HG03520 (cell line): Measurements from ENCODE around the gene RADIL.

Experiments used
- ATAC-seq: cut with Tn5 transposase; IDR thresholded peaks from one replicate; pipeline ENCODE4 v1.9.1; 2021; ENCODE audit warnings: mild to moderate bottlenecking, moderate library complexity; ENCODE audit not compliant: unreplicated experiment

RADIL gene

DNA sequence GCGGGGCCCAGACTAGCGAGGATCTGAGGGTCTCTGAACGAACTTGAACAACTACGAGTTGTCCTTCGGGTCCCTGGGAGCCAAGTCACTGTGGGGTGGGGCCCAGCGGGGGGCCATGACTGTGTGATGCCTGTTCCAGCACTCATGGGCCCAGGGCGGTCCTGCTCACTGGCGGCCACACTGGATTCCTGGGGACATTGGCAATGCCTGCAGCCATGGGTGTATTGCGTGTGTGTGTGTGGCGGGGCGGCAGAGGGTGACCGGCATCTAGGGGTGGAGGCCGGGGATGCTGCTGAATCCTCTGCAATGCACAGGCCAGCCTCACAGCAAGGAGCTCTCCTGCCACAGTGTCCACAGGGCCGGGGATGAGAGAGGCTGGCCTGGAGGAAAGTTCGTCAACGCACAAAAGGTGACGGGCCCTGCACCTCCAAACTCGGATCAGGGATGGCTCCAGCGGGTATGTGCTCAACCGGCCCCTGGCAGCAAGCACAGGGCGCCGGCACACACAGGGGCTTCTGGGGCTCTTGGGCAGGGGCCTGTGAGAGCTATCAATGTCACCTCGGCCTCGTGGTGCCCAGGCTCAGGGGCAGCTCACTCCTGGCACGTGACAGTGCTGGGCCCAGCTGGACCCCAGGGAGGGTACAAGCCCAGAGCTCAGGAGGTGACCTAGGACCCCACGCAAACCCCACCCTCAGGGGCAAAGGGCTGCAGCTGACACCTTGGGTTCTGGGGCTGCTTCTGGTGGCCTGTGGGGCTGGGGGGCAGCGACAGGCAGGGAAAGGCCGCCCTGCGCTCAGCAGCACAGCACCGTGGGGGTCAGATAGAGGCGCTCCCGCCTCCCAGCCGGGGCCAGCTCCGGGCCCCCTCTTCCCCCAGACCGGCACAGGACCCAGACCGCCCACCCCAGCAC is 49.6 kb downstream of the RADIL start:
- ATAC-seq, result no peak

DNA sequence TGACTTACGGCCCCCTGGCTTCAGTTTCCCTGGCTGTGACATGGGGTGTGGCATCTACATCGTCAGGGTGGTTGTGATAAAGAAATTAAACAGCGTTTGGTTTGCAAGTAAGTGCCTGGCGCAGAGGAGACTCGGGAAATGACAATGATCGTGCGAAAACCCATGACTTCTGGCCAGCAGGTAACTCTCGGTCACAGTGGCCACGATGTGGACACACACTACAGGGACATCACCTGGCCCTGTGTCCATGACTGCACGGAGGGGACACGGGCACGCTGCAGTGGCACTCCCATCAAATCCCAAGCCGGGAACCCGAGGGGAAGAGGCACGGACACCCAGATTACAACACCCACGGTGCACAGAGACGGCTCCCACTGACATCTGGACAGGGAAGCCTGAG is 50.3 kb downstream of the RADIL start:
- no peak for ATAC-seq

DNA sequence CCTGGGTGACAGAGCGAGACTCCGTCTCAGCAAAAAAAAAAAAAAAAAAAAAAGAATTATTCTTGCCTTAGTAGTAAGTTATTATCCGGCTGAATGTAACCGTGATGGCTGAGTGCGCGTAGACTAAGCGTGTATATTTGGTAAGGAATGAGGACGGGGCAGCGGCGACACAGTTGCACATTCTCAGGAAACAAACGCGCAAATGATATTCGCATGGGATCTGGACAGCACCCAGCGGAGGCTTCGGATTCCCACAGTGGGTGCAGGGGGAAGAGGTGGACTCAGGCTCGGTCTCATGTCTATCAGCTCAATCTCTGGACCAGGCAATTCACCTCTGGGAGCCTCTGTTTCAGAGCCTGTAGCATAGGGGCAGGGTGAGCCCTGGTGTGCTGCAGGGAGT is 50.8 kb downstream of the RADIL start:
- no peak for ATAC-seq

DNA sequence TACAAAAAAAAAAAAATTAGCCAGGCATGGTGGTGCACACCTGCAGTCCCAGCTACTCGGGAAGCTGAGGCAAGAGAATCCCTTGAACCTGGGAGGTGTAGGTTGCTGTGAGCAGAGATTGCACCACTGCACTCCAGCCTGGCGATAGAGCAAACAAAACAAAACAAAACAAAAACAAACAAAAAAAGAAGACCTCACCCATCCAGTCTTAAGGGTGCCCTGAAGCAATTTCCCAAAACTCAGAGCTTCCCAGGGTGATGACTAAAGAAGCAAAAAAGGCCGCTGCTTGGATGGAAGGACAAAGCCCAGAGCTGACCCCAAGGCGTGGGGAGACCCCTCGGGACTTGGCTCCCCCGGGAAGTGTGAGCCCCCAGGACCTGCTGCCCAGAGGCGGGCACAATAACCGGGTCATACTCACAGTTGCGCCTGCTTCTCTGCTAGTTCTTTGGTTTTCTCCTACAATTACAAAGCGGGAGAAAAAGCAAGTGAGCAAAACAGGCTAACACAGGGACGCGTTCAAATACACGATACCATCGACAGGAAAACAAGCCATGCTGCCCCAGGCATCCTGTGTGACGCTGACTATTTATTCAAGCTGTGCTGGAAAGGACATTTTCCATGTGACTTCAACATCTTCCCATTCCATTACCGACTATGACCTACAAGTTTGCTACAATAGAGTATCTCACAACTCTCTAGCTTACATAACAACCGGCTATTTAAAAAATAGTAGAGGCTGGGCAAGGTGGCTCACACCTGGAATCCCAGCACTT is 51.6 kb downstream of the RADIL start:
- no peak for ATAC-seq

DNA sequence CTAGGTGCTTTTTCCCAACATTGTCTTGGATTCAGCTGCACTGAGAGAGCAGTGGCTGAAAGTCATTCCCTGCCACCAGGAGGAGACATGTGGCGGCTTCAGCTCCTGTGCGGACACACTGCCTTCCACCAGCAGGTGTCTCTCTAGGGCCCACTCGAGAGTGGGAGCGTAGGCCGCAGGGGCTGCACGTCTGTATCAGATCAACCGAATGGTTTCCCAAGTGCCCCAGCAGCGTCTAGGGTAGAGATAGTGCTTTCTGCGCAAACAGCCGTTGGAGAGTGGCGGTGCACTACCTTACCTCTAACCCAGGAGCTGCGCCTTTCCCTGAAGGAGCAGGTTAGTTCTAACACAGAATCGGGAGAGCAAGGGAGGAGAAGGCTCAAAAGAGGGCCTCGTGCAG is 53.3 kb downstream of the RADIL start:
- peak; percentile 63 for ATAC-seq

DNA sequence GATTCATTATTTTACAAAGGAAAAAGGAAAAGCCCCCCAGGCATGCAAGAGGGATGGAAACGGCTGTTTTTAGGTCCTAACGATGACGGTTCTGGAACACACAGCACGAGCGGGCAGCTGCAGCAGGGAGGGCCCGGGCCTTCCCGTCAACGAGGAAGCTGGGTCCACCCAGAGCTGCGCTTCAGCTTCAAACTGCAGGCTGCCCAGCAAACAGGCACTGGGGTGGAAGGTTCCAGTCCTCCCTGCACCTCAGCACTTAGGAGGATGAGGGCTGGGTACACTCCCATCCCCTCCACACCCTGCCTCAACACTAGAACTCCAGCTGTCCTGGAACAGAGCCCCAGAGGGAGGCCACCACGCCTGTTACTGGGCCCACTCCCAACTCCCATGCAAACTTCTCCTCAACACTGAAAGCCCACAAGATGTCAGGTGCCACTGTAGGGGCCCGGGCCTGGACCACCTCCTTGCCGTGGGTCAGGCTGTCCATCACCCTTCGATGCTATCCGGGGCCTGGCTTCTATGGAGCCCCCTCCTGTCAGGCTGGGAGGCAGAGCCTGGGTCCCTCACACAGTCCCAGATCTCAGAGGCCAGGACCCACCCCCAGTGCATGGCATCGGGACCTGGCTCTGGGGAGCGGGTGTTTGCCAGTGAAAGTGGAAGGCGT is 54.7 kb downstream of the RADIL start:
- no peak for ATAC-seq

DNA sequence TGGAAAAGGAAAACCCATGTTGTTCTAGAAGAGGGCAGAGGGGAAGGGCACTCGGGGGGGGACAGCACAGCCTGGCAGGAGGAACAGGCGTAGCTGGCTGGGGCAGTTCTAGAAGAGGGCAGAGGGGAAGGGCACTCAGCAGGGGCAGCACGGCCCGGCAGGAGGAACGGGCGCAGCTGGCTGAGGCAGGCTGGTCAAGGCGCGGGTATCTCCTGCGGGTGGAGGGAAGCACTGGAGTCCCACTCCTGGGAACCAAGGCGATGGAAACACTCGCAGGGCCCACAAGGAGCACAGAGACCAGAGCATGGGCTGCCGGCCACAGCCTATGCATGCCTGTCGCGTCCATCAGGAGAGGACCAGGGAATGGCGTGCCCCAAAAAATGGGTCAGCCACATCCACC is 58.4 kb downstream of the RADIL start:
- no peak for ATAC-seq

DNA sequence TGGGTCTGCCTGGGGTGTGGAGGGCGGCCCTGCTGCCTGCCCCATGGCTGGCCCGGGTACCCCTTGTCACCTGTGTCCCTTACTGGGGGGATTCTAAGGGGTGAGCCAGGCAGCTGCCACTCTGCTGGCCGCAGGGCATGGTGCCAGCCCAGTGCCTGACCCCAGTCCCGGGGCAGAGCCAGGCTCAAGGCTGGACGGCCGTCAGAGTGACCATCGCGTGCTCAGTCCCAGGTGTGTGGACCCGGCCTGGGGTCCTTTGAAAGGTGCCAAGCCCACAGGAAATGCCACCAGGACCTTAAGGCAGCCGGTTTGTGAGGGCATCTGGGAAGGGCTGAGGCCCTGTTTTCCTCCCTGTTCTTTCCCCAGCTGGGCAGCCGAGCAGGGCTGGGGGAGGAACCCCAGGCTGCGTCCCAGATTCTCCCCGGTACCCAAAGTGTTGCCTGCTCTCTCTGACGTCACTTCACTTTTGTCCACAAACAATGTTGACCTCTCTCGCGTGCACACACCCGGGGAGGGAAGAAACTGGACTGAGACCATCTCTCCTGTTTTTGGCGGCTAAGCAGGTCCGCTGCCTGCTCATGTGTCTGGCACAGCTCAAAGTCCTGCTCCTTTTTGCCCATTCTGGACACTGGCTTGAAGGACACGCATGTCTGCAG is 59.3 kb downstream of the RADIL start:
- no peak for ATAC-seq

DNA sequence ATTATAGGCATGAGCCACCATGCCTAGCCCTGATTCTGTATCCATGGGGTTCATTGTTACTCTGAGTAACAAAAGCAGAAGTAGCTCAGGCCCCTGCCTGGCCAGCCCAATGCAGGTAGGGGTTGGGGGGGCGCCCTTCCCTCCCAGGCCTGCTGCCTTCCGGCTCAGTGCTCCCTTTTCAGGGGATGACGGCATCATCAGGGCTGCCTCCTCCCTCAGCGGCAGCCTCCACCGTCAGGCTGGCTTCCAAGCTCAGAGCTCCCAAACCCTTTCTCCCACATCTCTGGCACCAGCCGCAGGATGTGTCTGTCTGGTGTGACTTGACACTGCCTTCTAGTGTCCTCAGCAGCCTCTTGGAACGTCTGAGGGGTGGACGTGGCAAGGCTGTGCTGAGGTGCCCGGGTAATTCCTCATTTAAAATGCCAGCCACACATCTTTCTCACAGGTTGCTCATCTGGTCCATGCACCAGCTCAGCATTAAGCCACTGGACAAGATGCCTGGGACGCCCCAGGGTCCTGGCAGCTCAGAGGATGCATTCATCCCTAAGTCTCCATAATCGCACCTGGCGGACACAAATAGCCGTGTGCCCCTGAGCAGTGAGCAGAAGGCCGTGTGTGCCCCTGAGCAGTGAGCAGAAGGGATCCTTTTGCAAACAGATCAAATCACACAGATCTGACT is 59.9 kb downstream of the RADIL start:
- no peak for ATAC-seq

DNA sequence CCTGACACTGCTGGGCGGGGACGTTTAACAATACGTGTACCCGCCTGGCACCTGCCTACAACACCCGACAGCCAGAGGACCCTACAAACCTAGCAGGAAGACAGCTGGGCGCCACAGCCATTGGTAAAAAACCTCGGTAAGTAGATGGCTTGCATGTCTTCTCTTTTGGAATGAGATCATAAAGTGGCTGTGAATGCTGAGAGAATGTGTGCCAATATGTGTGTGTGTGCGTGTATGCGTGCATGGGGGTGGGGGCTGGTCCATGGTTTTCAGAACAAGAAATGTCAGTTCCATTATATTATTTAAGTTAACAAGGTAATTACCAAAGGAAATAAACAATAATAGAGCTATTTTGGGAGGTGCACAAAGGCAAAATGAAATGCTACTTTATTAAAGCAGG is 60.8 kb downstream of the RADIL start:
- no peak for ATAC-seq

DNA sequence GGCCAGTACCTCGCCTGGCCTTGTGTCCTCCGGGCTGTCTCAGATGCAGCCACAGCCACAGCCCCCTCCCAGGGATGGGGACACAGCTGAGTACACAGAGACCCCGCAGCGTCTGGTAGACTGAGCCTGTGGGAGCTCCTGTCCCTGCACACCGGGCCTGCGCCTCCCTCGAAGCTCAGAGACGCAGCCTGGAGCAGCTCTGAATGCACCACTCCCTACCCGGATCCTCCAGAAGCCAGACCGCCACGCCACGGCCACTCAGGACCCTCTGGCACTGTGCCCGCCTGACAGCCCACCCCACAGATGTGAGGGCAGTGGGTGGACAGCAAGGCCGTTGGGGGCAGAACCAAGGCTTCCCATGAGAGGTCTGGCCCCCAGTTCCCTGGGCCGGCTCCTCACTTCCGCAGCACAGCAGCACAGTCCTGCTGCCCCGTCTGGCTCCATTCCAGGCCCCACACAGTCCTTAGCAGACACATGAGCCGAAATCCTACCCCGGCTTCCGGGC is 62.5 kb downstream of the RADIL start:
- no peak for ATAC-seq

DNA sequence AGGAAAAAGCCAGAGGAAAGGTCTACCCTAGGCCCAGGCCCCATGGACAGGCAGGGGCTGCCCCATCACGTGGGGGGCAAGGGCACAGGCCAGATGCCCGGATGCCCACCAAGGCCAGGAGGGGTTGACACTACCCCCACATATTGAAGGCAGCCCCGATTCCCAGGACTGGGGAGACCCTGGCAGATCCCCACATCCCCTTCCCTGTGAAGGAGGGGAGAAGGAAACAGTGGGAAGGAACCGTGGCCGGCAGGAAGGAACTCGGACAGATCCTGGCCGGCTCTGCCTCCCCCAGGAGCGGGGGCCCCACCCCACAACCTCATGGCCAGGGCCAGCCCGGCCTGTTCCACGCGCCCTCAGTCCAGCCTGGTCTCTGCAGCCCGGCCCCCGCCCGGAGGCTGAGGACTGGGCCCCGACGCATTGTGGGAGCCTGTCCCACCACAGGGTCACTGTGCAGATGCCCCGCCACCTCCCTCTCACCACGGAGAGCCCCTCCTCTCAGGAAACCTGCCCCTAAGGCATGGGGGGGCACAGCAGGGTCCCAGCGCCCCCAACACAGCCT is 63.0 kb downstream of the RADIL start:
- ATAC-seq, result no peak

DNA sequence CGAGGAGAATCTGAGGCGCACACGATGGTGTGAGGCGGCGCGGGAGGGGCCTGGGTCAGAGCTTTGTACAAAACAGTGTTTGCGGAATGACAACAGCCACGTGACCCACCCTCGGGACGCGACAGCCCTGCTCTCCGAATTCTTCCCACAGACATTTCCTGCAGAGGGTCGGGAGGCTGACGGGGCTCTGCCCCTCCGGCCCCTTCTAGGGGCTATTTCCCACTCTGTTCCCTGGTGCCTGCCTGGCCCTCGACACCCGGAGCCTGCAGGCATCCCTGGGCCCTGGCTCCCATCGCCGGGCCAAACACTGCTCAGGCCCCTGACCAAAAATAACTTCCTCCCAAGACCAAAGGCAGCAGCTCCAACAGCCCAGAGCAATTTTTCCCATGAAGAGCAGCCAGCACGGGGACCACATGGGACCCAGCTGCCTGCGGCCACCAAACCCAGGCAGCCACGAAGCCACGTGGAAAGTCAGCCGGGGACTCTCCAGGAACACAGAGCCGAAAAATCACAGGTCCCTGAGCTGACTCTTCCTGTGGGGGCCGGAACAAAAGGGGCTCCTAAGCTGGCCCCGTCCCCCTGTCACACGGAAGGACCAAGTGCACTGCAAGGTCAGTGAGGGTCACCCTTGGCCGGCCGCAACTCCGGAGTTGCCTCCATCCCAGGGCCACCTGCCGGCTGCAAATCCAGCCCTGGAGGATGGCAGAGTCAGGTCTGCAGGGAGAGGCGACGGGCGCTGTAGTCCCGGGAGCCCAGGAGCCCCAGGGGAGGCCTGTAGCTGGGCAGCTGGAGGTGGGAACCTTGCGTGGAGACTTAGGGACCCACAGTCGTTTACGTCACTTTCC is 63.7 kb downstream of the RADIL start:
- ATAC-seq, result no peak

DNA sequence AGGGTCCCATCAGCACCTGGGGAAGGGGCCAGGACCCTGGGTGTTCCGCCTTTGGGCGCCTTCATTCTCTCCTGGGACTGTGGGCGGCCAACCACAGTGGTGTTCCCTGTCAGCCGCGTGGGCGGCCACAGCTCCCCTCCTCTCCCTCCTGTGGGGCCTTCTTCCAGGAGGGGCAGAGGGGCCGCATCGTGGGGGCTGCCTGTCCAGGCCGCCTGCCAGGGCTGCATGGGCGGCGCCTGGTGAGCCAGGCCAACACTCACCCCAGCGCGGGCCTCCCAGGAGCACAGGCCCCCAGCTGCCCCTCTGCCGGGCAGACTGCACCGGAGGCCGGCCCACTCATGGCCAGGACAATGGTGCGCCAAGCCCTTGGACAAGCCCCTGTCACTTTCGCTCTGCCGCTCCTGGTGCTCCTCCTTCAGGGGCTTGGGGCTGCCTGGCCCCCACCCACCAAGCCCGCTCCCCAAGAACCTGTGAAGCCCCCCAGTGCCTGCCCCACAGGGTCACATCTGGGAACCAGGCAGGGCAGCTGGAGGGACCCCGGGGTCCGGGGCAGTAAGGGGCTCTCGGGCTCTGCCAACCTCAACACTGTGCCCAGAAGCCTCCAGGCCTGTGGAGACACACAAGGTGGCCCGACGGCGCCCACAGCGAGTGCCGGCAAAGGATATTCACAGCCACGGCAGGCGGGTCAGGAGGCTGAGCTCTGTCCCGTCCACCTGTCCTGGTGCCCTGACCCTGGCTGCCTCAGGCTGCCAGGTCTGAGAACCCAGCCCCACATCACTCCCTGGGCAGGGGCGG is 65.3 kb downstream of the RADIL start:
- ATAC-seq, result no peak

DNA sequence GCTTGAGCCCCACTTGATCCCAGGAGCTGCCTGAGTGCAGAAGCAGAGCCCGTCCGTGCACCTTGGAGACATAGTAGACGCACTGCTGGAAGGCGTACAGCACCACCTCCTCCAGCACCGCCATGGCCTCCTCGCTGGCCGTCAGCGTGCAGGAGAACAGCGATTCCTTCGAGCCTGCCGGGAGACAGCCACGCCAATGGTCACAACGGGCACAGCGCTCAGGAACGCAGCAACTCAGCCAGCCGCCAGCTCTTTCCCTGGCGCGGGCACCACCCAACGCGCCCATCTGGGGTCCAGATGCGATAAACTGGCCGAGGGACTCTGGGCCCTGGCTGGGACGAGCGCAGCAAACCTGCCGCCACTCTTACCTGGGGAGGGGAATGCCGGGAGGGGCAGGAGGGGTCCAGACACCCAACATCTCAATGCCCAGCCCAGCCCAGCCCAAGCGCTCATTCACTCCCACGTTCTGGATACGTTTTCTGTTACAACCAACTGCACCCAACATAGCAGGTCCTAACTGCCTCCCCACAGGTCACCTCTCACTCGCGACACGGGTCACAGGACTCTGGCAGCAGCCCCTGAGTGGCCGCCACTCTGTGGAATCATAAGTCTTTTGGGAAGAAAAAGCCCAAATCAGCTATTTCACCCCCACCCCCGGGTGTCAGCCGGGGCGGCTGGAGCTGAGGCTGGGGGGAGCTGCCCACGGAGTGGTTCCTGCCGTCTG is 66.2 kb downstream of the RADIL start:
- no peak for ATAC-seq

DNA sequence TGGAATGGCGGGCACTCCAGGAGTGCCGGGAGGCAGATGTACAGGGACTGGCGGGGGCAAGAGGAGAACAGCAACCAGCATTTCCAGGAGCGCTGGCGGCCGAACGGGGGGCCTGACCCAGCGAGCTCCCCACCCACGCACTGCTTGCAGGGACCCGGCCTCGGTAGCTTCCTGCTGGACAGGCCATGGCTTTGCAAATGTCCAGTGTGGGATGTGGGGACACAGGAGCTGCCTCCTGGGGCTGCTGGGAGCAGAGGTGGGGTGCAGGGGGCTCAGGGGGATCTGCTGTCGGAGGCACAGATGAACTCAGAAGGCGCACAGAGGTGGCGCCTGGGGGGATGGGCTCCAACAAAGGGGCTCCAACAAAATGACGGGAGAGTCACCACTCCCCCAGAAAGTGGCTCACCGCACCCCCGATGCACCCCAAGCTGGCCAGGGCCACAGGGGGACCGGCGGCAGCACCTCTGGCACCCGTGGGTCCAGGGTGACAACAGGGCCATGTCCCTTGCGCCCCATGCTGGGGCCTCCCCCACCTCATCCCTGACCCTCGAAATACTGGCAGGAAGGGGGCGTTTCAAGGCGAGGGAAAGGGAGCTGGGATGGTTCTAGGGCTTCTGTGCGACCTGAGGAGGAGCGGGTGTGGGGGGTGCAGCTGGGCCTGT is 67.0 kb downstream of the RADIL start:
- no peak for ATAC-seq
